B cell (primary cell): ENCODE results near the gene MEF2B. TPM values are rescaled to one million over a fixed set of nuclear protein-coding genes. Genes with fewer than 3 reads are reported as not detected.

ENCODE experiments used
- ATAC-seq: fragments of 200-7000 bp; cut with Tn5 transposase; one replicate; pipeline ENCODE4 v1.10.0; 2021; ENCODE audit warnings: low read depth, mild to moderate bottlenecking, moderate number of reproducible peaks, moderate library complexity
- CTCF ChIA-PET: fragments of 350-600 bp; sonication (Branson Sonifier 250); formaldehyde crosslinking; loops from one replicate; lab custom pipeline; 2021; ENCODE audit warnings: antibody characterized with exemption, inconsistent platforms; lab: Charles Lee
- POLR2A ChIA-PET: fragments of 350-600 bp; sonication (Branson Sonifier 250); formaldehyde crosslinking; loops from one replicate; lab custom pipeline; 2021; ENCODE audit warnings: antibody characterized with exemption; lab: Charles Lee
- DNase-seq: peaks from one replicate; pipeline ENCODE4 v3.0.0; 2013
- H2AFZ ChIP-seq: 2 replicates; pipeline ENCODE4 v1.6.1; 2012; ENCODE audit warnings: mild to moderate bottlenecking, low read depth, low read length; ENCODE audit not compliant: insufficient read depth, poor library complexity, severe bottlenecking
- H3K27ac ChIP-seq, 2 donors: 1 replicate in 1 of 2; 2 replicates in 1 of 2; pipeline ENCODE4 v1.5.1; 2012 to 2013; ENCODE audit warnings: low read length in 2 of 2, mild to moderate bottlenecking in 2 of 2, moderate library complexity in 1 of 2
- H3K27me3 ChIP-seq, 4 experiments: fragments of 200-600 bp in 1 of 4; sonication (generic) in 1 of 4; replicated peaks in 1 of 4; 1 replicate in 2 of 4; 2 replicates in 2 of 4; pipeline versions ENCODE4 v1.6.1 to v1.7.0; 2013 to 2016; ENCODE audit warnings: low read length in 3 of 4, mild to moderate bottlenecking in 2 of 4, mixed read lengths in 1 of 4, moderate library complexity in 1 of 4; ENCODE audit not compliant: insufficient read depth in 4 of 4, control insufficient read depth in 3 of 4; ENCODE audit errors: control extremely low read depth in 1 of 4
- H3K36me3 ChIP-seq, 2 experiments: replicated peaks in 1 of 2; 1 replicate in 1 of 2; 2 replicates in 1 of 2; pipeline versions ENCODE4 v1.6.1 to v1.7.1; 2013; ENCODE audit warnings: low read length in 1 of 2; ENCODE audit not compliant: insufficient read depth in 2 of 2, control insufficient read depth in 1 of 2; ENCODE audit errors: control extremely low read depth in 1 of 2, extremely low read depth in 1 of 2
- H3K4me1 ChIP-seq, 2 donors: fragments of 200-600 bp in 1 of 2; sonication (generic) in 1 of 2; 1 replicate in 1 of 2; 2 replicates in 1 of 2; pipeline versions ENCODE4 v1.5.1 to v1.6.1; 2013 to 2017; ENCODE audit warnings: low read length in 2 of 2; ENCODE audit not compliant: control insufficient read depth in 2 of 2, insufficient read depth in 2 of 2
- H3K4me2 ChIP-seq: replicated peaks from 2 replicates; pipeline ENCODE3; 2012; ENCODE audit warnings: mild to moderate bottlenecking, low read depth, low read length; ENCODE audit not compliant: poor library complexity, severe bottlenecking
- H3K4me3 ChIP-seq, 5 experiments: fragments of 200-600 bp in 1 of 5; sonication (generic) in 1 of 5; 1 replicate in 3 of 5; 2 replicates in 2 of 5; pipeline versions ENCODE4 v1.5.1 to v1.7.0; 2011 to 2016; ENCODE audit warnings: low read length in 4 of 5, mild to moderate bottlenecking in 4 of 5, low read depth in 2 of 5, control low read depth in 1 of 5, moderate library complexity in 1 of 5; ENCODE audit not compliant: insufficient read depth in 1 of 5; ENCODE audit errors: control extremely low read depth in 1 of 5, extremely low read depth in 1 of 5
- H3K79me2 ChIP-seq: fragments of 200-600 bp; sonication (generic); one replicate; pipeline ENCODE4 v1.6.0; 2016; ENCODE audit warnings: low read length; ENCODE audit not compliant: control insufficient read depth, insufficient read depth
- H3K9ac ChIP-seq: fragments of 200-600 bp; sonication (generic); 2 replicates; pipeline ENCODE4 v1.6.1; 2017; ENCODE audit warnings: mild to moderate bottlenecking, low read length, moderate library complexity
- H3K9me3 ChIP-seq, 3 donors: one replicate each; pipeline versions ENCODE4 v1.6.1 to v1.7.1; 2013; ENCODE audit warnings: low read length in 2 of 3; ENCODE audit not compliant: control insufficient read depth in 2 of 3, insufficient read depth in 1 of 3; ENCODE audit errors: control extremely low read depth in 1 of 3
- H4K20me1 ChIP-seq: 2 replicates; pipeline ENCODE4 v1.6.0; 2012; ENCODE audit warnings: mild to moderate bottlenecking, low read length; ENCODE audit not compliant: insufficient read depth, control insufficient read depth, poor library complexity, severe bottlenecking
- H3K27ac Mint-ChIP-seq: one replicate; pipeline ENCODE4 v1.8.0; 2021; ENCODE audit warnings: mixed read lengths
- H3K27me3 Mint-ChIP-seq: one replicate; pipeline ENCODE4 v1.8.0; 2021; ENCODE audit warnings: mixed read lengths
- H3K4me1 Mint-ChIP-seq: one replicate; pipeline ENCODE4 v1.8.0; 2021; ENCODE audit warnings: mixed read lengths
- H3K4me3 Mint-ChIP-seq: one replicate; pipeline ENCODE4 v1.8.0; 2021; ENCODE audit warnings: mixed read lengths
- H3K9me3 Mint-ChIP-seq: one replicate; pipeline ENCODE4 v1.8.0; 2022; ENCODE audit warnings: mixed read lengths; ENCODE audit not compliant: insufficient read depth
- CTCF ChIP-seq: fragments of 200-600 bp; IDR thresholded peaks from one replicate; pipeline ENCODE4 v1.8.0; 2022; ENCODE audit warnings: antibody characterized with exemption, mild to moderate bottlenecking
- EZH2 ChIP-seq: IDR thresholded peaks from 2 replicates; pipeline ENCODE4 v1.6.1; 2012; ENCODE audit warnings: borderline replicate concordance, low read depth, mild to moderate bottlenecking, moderate library complexity, low read length; ENCODE audit not compliant: insufficient read depth, poor library complexity, severe bottlenecking
- WGBS: methylation state at CpG from one replicate; pipeline ENCODE4 v1.1.5; 2013; ENCODE audit warnings: missing lambda C conversion rate; ENCODE audit not compliant: insufficient coverage; 5-methylcytosine and 5-hydroxymethylcytosine counted together
- intact Hi-C: fragments of 100-400 bp; cut with micrococcal nuclease; formaldehyde crosslinking; loops from one replicate; pipeline ENCODE4 v1.10.0; 2022
- polyA plus RNA-seq: library from polyadenylated mRNA; depleted of rRNA; stranded (reverse); fragments of >200 nt; gene quantifications from 2 replicates; pipeline ENCODE4 v1.2.3, GENCODE V29; 2012
- total RNA-seq, 2 donors: library from RNA; stranded (reverse); fragments of 120-200 nt in 1 of 2; gene quantifications; 1 replicate in 1 of 2; 2 replicates in 1 of 2; pipeline versions ENCODE4 v1.2.3 to v1.2.4, GENCODE V29; 2013 to 2022

MEF2B gene
- total and polyA plus RNA-seq, 2 donors (not counting 1 experiment from before 2014, with no cell fraction given): 4.6 to 5.5 TPM

DNA sequence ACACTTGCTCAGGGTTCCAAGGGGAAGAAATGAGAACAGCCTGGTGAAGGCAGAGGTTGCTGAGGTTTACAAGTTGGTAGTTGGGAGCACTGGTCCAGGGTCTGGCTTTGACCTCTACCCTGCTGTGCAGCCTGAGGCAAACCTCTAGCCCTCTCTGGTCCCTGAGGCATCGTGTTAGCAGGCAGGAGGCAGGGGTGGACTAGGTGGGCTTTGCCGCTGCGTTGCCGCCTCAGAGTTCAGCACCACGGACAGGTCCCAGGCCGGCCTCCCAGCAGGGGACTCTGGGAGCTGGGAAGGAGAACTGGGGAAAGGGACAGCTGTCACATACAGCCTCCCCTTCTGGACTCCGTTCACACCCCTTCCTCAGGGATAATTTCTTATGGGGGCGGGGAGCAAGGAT, 44.8 kb upstream of the MEF2B start:
- H3K79me2 ChIP-seq: no peaks in the 10 kb centered on the region
- no peak overlapping the region for H3K9ac ChIP-seq
- Mint-ChIP-seq H3K4me1 (peaks cover 4% of the 10 kb centered on the region), H3K4me3 (no peak overlapping the region), H3K27me3 (peaks cover 51% of the 10 kb centered on the region), H3K27ac (no peak overlapping the region), H3K9me3 (no peaks in the 10 kb centered on the region)
- POLR2A ChIA-PET: no interaction called here
- DNase-seq (no peak), ATAC-seq (no peak)
- peaks cover 0 to 9% of the 10 kb centered on the region in 2 donors for H3K4me1 ChIP-seq
- H3K27ac ChIP-seq: no peak overlapping the region
- no peak overlapping the region for H3K4me2 ChIP-seq
- no peak overlapping the region for H2AFZ ChIP-seq
- no peak for TF ChIP-seq CTCF
- no peak for TF ChIP-seq EZH2
- no peaks in the 10 kb centered on the region for H4K20me1 ChIP-seq
- H3K27me3 ChIP-seq: peaks cover 0 to 57% (median 31%) of the 10 kb centered on the region in 4 experiments
- 6% methylated on average over 6 of the region's 8 CpGs for WGBS
- no peaks in the 10 kb centered on the region for H3K36me3 ChIP-seq
- intact Hi-C loops: no loop called here
- CTCF ChIA-PET: no interaction called here
- H3K9me3 ChIP-seq: peaks cover 0 to 23% (median 0%) of the 10 kb centered on the region in 3 donors
- H3K4me3 ChIP-seq: no peak overlapping the region

DNA sequence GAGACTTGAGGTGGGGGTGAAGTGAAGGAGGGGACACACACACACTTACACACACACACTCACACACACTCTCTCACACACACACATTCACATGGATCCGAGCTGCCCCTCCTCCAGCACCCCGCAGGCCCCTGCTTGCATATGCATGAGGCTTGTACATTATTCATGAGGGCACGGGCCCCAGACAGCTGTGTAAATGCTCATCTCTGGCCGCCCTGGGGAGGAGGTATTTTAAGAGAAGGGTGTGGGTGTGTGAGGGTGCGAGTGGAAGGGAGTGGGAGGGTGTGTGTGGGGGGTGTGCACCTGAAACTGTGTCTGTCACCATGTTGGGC, 44.1 kb upstream of the MEF2B start:
- no peak for TF ChIP-seq EZH2
- TF ChIP-seq CTCF: no peak
- Histone ChIP-seq H3K4me1 (peaks cover 0 to 9% of the 10 kb centered on the region in 2 donors), H3K9me3 (peaks cover 0 to 23% (median 0%) of the 10 kb centered on the region in 3 donors), H3K27me3 (peaks cover 0 to 63% (median 31%) of the 10 kb centered on the region in 4 experiments), H3K79me2 (no peaks in the 10 kb centered on the region), H4K20me1 (no peaks in the 10 kb centered on the region), H3K4me2 (no peak overlapping the region), H3K4me3 (no peak overlapping the region), H3K36me3 (no peaks in the 10 kb centered on the region), H2AFZ (no peak overlapping the region), H3K27ac (no peak overlapping the region), H3K9ac (no peak overlapping the region)
- WGBS: 4% methylated on average over 4 of the region's 5 CpGs
- intact Hi-C loops: no loop called here
- CTCF ChIA-PET: interaction anchor here (0.5 to 0.7 kb wide), 2 partner anchors 11 to 289 kb away, joined by 3 to 4 read pairs; partner anchors contain the start of gene NR2C2AP
- POLR2A ChIA-PET: no interaction called here
- Mint-ChIP-seq H3K4me3 (no peak overlapping the region), H3K27me3 (peaks cover 51% of the 10 kb centered on the region), H3K4me1 (peaks cover 4% of the 10 kb centered on the region), H3K27ac (no peak overlapping the region), H3K9me3 (no peaks in the 10 kb centered on the region)
- DNase-seq (no peak), ATAC-seq (no peak)
